Caco-2 (cell line): ENCODE data around the gene PDE5A. TPM values are rescaled to one million over a fixed set of nuclear protein-coding genes. Genes with fewer than 3 reads are reported as not detected.

Source experiments
- BruUV-seq: library from RNA; stranded (reverse); fragments of 400-500 nt; replicated peaks from 2 replicates; lab custom pipeline; 2021; lab: Mats Ljungman, UMichigan
- CTCF ChIA-PET: fragments of 300-600 bp; sonication (Branson Sonifier 250); formaldehyde crosslinking; loops from one replicate; lab custom pipeline; 2022; ENCODE audit warnings: antibody characterized with exemption; lab: Charles Lee
- POLR2A ChIA-PET: fragments of 300-600 bp; sonication (Branson Sonifier 250); formaldehyde crosslinking; loops from one replicate; lab custom pipeline; 2022; ENCODE audit warnings: antibody characterized with exemption; lab: Charles Lee
- DNase-seq, 2 experiments: peaks; one replicate each; pipeline versions ENCODE4 v3.0.0 to v3.0.0-alpha.2; 2020 to 2022
- H3K27me3 ChIP-seq: replicated peaks from 2 replicates; pipeline ENCODE4 v1.6.0; 2011; ENCODE audit warnings: low read length; ENCODE audit not compliant: control insufficient read depth, insufficient read depth
- H3K36me3 ChIP-seq: 2 replicates; pipeline ENCODE4 v1.5.1; 2011; ENCODE audit warnings: low read length; ENCODE audit not compliant: control insufficient read depth, insufficient read depth
- H3K4me1 ChIP-seq: fragments of 250-450 bp; sonication (Bioruptor Pico); 2 replicates; pipeline ENCODE4 v1.5.1; 2020; ENCODE audit warnings: mild to moderate bottlenecking
- H3K4me3 ChIP-seq: 2 replicates; pipeline ENCODE4 v1.5.1; 2011; ENCODE audit warnings: low read depth, mild to moderate bottlenecking, control low read depth, low read length
- H3K9me3 ChIP-seq: fragments of 250-450 bp; sonication (Bioruptor Pico); 2 replicates; pipeline ENCODE4 v1.5.1; 2020; ENCODE audit warnings: mild to moderate bottlenecking, moderate library complexity
- H3K27ac Mint-ChIP-seq: one replicate; pipeline ENCODE4 v1.8.0; 2022; ENCODE audit warnings: mixed read lengths; ENCODE audit not compliant: unreplicated experiment
- H3K27me3 Mint-ChIP-seq: one replicate; pipeline ENCODE4 v1.8.0; 2022; ENCODE audit warnings: mixed read lengths; ENCODE audit not compliant: insufficient read depth, unreplicated experiment
- H3K36me3 Mint-ChIP-seq: one replicate; pipeline ENCODE4 v1.8.0; 2022; ENCODE audit warnings: mild to moderate bottlenecking, mixed read lengths; ENCODE audit not compliant: insufficient read depth, unreplicated experiment
- H3K4me1 Mint-ChIP-seq: one replicate; pipeline ENCODE4 v1.8.0; 2022; ENCODE audit warnings: low read depth, mixed read lengths; ENCODE audit not compliant: unreplicated experiment
- H3K4me3 Mint-ChIP-seq: one replicate; pipeline ENCODE4 v1.8.0; 2022; ENCODE audit warnings: mild to moderate bottlenecking, moderate library complexity, mixed read lengths; ENCODE audit not compliant: unreplicated experiment
- H3K9me3 Mint-ChIP-seq: one replicate; pipeline ENCODE4 v1.8.0; 2022; ENCODE audit warnings: mixed read lengths; ENCODE audit not compliant: unreplicated experiment
- intact Hi-C: fragments of 100-400 bp; cut with micrococcal nuclease; formaldehyde crosslinking; loops from one replicate; pipeline ENCODE4 v1.10.0; 2022; ENCODE audit not compliant: unreplicated experiment
- total RNA-seq: library from RNA; stranded (reverse); gene quantifications from 2 replicates; pipeline ENCODE4 v1.2.3, GENCODE V29; 2022
- TF ChIP-seq, protein P1 (sequence below), 2 experiments: fragments of 200-600 bp in 1 of 2; IDR thresholded peaks; 1 replicate in 1 of 2; 2 replicates in 1 of 2; pipeline versions ENCODE4 v1.5.1 to v1.8.0; 2011 to 2022; ENCODE audit warnings: antibody characterized with exemption in 1 of 2, control low read depth in 1 of 2, inconsistent platforms in 1 of 2, low read depth in 1 of 2, low read length in 1 of 2, mild to moderate bottlenecking in 1 of 2, moderate library complexity in 1 of 2; ENCODE audit not compliant: insufficient read depth in 1 of 2, severe bottlenecking in 1 of 2, unreplicated experiment in 1 of 2

Gene PDE5A
- total RNA-seq, 1 experiment from 2014 or later, result 7.9 TPM

GRCh38 chr4:119580293-119580692 lies 48.3 kb downstream of the PDE5A start:
- no peaks in the 10 kb centered on the region for H3K4me1 ChIP-seq
- Mint-ChIP-seq H3K4me3 (no peak overlapping the region), H3K36me3 (peaks cover 9% of the 10 kb centered on the region), H3K27ac (no peak overlapping the region), H3K4me1 (peaks cover 6% of the 10 kb centered on the region), H3K9me3 (no peaks in the 10 kb centered on the region), H3K27me3 (no peaks in the 10 kb centered on the region)
- no TSS peak for BruUV-seq
- CTCF ChIA-PET, result no interaction called here
- TF ChIP-seq, protein P1, sequence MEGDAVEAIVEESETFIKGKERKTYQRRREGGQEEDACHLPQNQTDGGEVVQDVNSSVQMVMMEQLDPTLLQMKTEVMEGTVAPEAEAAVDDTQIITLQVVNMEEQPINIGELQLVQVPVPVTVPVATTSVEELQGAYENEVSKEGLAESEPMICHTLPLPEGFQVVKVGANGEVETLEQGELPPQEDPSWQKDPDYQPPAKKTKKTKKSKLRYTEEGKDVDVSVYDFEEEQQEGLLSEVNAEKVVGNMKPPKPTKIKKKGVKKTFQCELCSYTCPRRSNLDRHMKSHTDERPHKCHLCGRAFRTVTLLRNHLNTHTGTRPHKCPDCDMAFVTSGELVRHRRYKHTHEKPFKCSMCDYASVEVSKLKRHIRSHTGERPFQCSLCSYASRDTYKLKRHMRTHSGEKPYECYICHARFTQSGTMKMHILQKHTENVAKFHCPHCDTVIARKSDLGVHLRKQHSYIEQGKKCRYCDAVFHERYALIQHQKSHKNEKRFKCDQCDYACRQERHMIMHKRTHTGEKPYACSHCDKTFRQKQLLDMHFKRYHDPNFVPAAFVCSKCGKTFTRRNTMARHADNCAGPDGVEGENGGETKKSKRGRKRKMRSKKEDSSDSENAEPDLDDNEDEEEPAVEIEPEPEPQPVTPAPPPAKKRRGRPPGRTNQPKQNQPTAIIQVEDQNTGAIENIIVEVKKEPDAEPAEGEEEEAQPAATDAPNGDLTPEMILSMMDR (IDR thresholded peaks at IDR 0.05; ENCODE audit: insufficient read depth in 1 of 2, low read depth in 1 of 2, low read length in 1 of 2, severe bottlenecking in 1 of 2, unreplicated experiment in 1 of 2), result no peak
- no peak overlapping the region for H3K4me3 ChIP-seq
- POLR2A ChIA-PET, result no interaction called here
- H3K9me3 ChIP-seq, result no peaks in the 10 kb centered on the region
- intact Hi-C loops, result no loop called here
- H3K27me3 ChIP-seq, result no peaks in the 10 kb centered on the region
- no peak for DNase-seq
- no peaks in the 10 kb centered on the region for H3K36me3 ChIP-seq

GRCh38 chr4:119579823-119580222 lies 48.8 kb downstream of the PDE5A start:
- Histone ChIP-seq H3K4me1 (no peaks in the 10 kb centered on the region), H3K9me3 (no peaks in the 10 kb centered on the region), H3K36me3 (no peaks in the 10 kb centered on the region), H3K4me3 (no peak overlapping the region), H3K27me3 (no peaks in the 10 kb centered on the region)
- Mint-ChIP-seq H3K36me3 (peaks cover 9% of the 10 kb centered on the region), H3K4me1 (peaks cover 6% of the 10 kb centered on the region), H3K9me3 (no peaks in the 10 kb centered on the region), H3K27ac (no peak overlapping the region), H3K27me3 (no peaks in the 10 kb centered on the region), H3K4me3 (no peak overlapping the region)
- CTCF ChIA-PET, result no interaction called here
- BruUV-seq, result no TSS peak
- no peak for DNase-seq
- POLR2A ChIA-PET, result no interaction called here
- intact Hi-C loops, result no loop called here
- TF ChIP-seq, protein P1 (IDR thresholded peaks at IDR 0.05; ENCODE audit: insufficient read depth in 1 of 2, low read depth in 1 of 2, low read length in 1 of 2, severe bottlenecking in 1 of 2, unreplicated experiment in 1 of 2), result no peak

DNA sequence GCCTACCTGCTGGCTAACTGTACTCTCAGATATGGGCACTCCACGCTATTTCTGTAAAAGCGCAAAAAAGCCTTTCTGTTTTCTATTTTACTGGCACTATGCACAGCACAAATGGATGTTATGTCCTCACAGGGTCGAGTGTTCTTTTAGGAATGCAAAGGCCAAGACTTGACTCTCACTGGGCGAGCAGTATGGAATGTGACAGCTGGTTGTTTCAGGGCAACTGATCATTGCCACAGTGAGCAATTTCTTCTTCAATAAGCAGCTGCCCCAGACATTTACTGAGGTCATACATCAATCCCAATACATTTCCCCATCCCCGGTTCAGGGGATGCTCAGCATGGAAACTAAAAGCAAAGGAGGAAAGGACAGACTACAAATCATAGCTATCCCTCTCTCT lies 58.2 kb downstream of the PDE5A start:
- Mint-ChIP-seq H3K27ac (no peak overlapping the region), H3K36me3 (no peaks in the 10 kb centered on the region), H3K9me3 (no peaks in the 10 kb centered on the region), H3K27me3 (no peaks in the 10 kb centered on the region), H3K4me1 (no peaks in the 10 kb centered on the region), H3K4me3 (no peak overlapping the region)
- no peak for DNase-seq
- H3K4me1 ChIP-seq, result no peaks in the 10 kb centered on the region
- no peaks in the 10 kb centered on the region for H3K36me3 ChIP-seq
- intact Hi-C loops, result no loop called here
- H3K27me3 ChIP-seq, result no peaks in the 10 kb centered on the region
- 0 out of 2 replicates have a peak, but pooled peaks cover 2% of the 10 kb centered on the region for H3K9me3 ChIP-seq
- ChIA-PET POLR2A (no interaction called here), CTCF (no interaction called here)
- H3K4me3 ChIP-seq, result no peak overlapping the region
- no TSS peak for BruUV-seq
- TF ChIP-seq, protein P1 (IDR thresholded peaks at IDR 0.05; ENCODE audit: insufficient read depth in 1 of 2, low read depth in 1 of 2, low read length in 1 of 2, severe bottlenecking in 1 of 2, unreplicated experiment in 1 of 2), result no peak
